ENCODE measurements around the gene LAYN. TPM values are rescaled to one million over a fixed set of nuclear protein-coding genes. Genes with fewer than 3 reads are reported as not detected.

LAYN gene
- total RNA-seq, 4 donors from 2014 or later = 8.2 to 47.8 (median 37.2) TPM

DNA sequence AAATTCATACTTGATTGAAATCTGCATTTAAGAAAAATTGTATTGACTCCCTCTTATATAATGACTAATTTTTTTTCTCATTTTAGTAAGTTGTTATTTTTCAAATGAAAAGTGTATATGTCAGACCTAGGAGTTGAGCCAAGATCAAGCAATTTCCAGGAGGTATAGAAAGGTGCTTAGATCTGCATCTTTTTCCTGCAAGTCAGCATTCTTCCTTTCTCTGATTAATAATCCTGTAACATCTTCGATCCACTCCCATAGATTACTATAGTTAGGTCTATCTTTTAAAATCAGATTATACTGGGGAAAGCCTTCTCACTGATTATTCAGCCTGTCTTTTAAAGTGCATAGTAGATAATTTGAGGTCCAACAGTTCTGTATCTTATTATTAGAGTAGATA, 13.2 kb upstream of the LAYN start:
- Histone ChIP-seq H3K27me3 (no peaks in the 10 kb centered on the region), H3K4me3 (no peak overlapping the region), H3K36me3 (no peaks in the 10 kb centered on the region), H3K27ac (no peak overlapping the region), H3K4me1 (no peaks in the 10 kb centered on the region), H3K9me3 (no peaks in the 10 kb centered on the region)
- 86 to 94% methylated on average over 1 of the region's 1 CpG for WGBS, 2 donors (ENCODE audit: low coverage in 1 of 2)
- TF ChIP-seq POLR2AphosphoS5 (IDR thresholded peaks at IDR 0.05) = no peak
- no peak for TF ChIP-seq EP300 (IDR thresholded peaks at IDR 0.05)
- TF ChIP-seq POLR2A (IDR thresholded peaks at IDR 0.05) = no peak
- no peak for TF ChIP-seq CTCF (IDR thresholded peaks at IDR 0.05)
- ATAC-seq = no peak

- Histone ChIP-seq H3K27ac (no peak overlapping the region), H3K36me3 (no peaks in the 10 kb centered on the region), H3K27me3 (no peaks in the 10 kb centered on the region), H3K4me3 (no peak overlapping the region), H3K9me3 (no peaks in the 10 kb centered on the region), H3K4me1 (no peaks in the 10 kb centered on the region)
- WGBS, 2 donors (ENCODE audit: low coverage in 1 of 2) = 25 to 73% methylated on average over 1 of the region's 1 CpG
- ATAC-seq = no peak
- TF ChIP-seq EP300 (IDR thresholded peaks at IDR 0.05) (no peak), POLR2A (IDR thresholded peaks at IDR 0.05) (no peak), POLR2AphosphoS5 (IDR thresholded peaks at IDR 0.05) (no peak), CTCF (IDR thresholded peaks at IDR 0.05) (no peak)
Measured at GRCh38 chr11:111528557-111528956, 12.0 kb upstream of the LAYN start.

- peaks cover 4% of the 10 kb centered on the region for H3K27me3 ChIP-seq
- no peaks in the 10 kb centered on the region for H3K4me1 ChIP-seq
- no peaks in the 10 kb centered on the region for H3K9me3 ChIP-seq
- no peak overlapping the region for H3K4me3 ChIP-seq
- no peak overlapping the region for H3K27ac ChIP-seq
- no peak for ATAC-seq
- 68 to 76% methylated on average over 2 to 3 of the region's 3 CpGs for WGBS, 2 donors (ENCODE audit: low coverage in 1 of 2)
- no peaks in the 10 kb centered on the region for H3K36me3 ChIP-seq
- TF ChIP-seq POLR2AphosphoS5 (IDR thresholded peaks at IDR 0.05) = no peak
- TF ChIP-seq CTCF (IDR thresholded peaks at IDR 0.05) = no peak
- TF ChIP-seq POLR2A (IDR thresholded peaks at IDR 0.05) = no peak
- TF ChIP-seq EP300 (IDR thresholded peaks at IDR 0.05) = no peak
Measured at GRCh38 chr11:111530091-111530490, 10.4 kb upstream of the LAYN start.

- TF ChIP-seq POLR2AphosphoS5 (IDR thresholded peaks at IDR 0.05) = no peak
- no peak for TF ChIP-seq POLR2A (IDR thresholded peaks at IDR 0.05)
- no peak for TF ChIP-seq EP300 (IDR thresholded peaks at IDR 0.05)
- TF ChIP-seq CTCF (IDR thresholded peaks at IDR 0.05) = no peak
- H3K4me1 ChIP-seq = no peaks in the 10 kb centered on the region
- H3K36me3 ChIP-seq = no peaks in the 10 kb centered on the region
- H3K4me3 ChIP-seq = no peak overlapping the region
- H3K9me3 ChIP-seq = no peaks in the 10 kb centered on the region
- ATAC-seq = no peak
- no peak overlapping the region for H3K27ac ChIP-seq
- H3K27me3 ChIP-seq = peaks cover 12% of the 10 kb centered on the region
Measured at GRCh38 chr11:111531136-111531535, 9.4 kb upstream of the LAYN start.

- no peak for ATAC-seq
- WGBS, 2 donors (ENCODE audit: low coverage in 1 of 2) = 62 to 68% methylated on average over 8 of the region's 9 CpGs
- no peak overlapping the region for H3K27ac ChIP-seq
Measured at GRCh38 chr11:111531687-111532364, 8.7 kb upstream of the LAYN start.

More at GRCh38 chr11:111531687-111532364, 8.7 kb upstream of the LAYN start:
- Histone ChIP-seq H3K27me3 (peaks cover 12% of the 10 kb centered on the region), H3K4me1 (no peaks in the 10 kb centered on the region), H3K9me3 (no peaks in the 10 kb centered on the region), H3K4me3 (no peak overlapping the region), H3K36me3 (no peaks in the 10 kb centered on the region)
- no peak for TF ChIP-seq CTCF (IDR thresholded peaks at IDR 0.05)

Data from gastroesophageal sphincter (tissue), 4 donors.